ENCODE measurements around the gene PRLH.

PRLH gene

GRCh38 chr2:237590272-237591140, 24.1 kb downstream of the PRLH start, which contains the start of gene RAB17:
Gene RAB17, minus strand, starts transcription at chr2:237590734. Its CDS starts 4,580 bp downstream, at chr2:237586154.
- H3K79me2 ChIP-seq (ENCODE audit: low read length): no peaks in the 10 kb centered on the region
- H3K4me1 ChIP-seq (ENCODE audit: low read length): no peaks in the 10 kb centered on the region
- H3K27me3 ChIP-seq (ENCODE audit: low read depth, low read length): peaks cover 7% of the 10 kb centered on the region; the same call in 1 of the 2 replicates
- TF ChIP-seq CTCF (IDR thresholded peaks at IDR 0.05; ENCODE audit: low read depth, low read length) (no peak), EZH2phosphoT487 (IDR thresholded peaks at IDR 0.05; ENCODE audit: low read depth) (no peak)
- H2AFZ ChIP-seq (ENCODE audit: low read depth, low read length): no peak within 1 kb of the TSS
- H3K4me2 ChIP-seq (ENCODE audit: low read length): no peak within 1 kb of the TSS
- no peak within 1 kb of the TSS for H3K4me3 ChIP-seq (ENCODE audit: low read length)
- H4K20me1 ChIP-seq (ENCODE audit: insufficient read depth, low read length): no peaks in the 10 kb centered on the region
- H3K36me3 ChIP-seq (replicated peaks; ENCODE audit: low read depth, low read length): no peaks in the 10 kb centered on the region
- H3K9ac ChIP-seq (ENCODE audit: low read length): no peak within 1 kb of the TSS
- H3K27ac ChIP-seq (ENCODE audit: low read length): no peak within 1 kb of the TSS
- no peaks in the 10 kb centered on the region for H3K9me3 ChIP-seq (ENCODE audit: insufficient read depth, low read length)

- H3K4me3 ChIP-seq (ENCODE audit: low read length): no peak overlapping the region
- no peak for TF ChIP-seq EZH2phosphoT487 (IDR thresholded peaks at IDR 0.05; ENCODE audit: low read depth)
- TF ChIP-seq CTCF (IDR thresholded peaks at IDR 0.05; ENCODE audit: low read depth, low read length): no peak
- no peaks in the 10 kb centered on the region for H3K4me1 ChIP-seq (ENCODE audit: low read length)
Measured at GRCh38 chr2:237591141-237591881, 24.9 kb downstream of the PRLH start.

GRCh38 chr2:237592425-237592980, 26.1 kb downstream of the PRLH start:
- no peaks in the 10 kb centered on the region for H3K4me1 ChIP-seq (ENCODE audit: low read length)
- H3K4me2 ChIP-seq (ENCODE audit: low read length): no peak overlapping the region
- no peaks in the 10 kb centered on the region for H3K36me3 ChIP-seq (replicated peaks; ENCODE audit: low read depth, low read length)
- H3K27me3 ChIP-seq (ENCODE audit: low read depth, low read length): peaks cover 4% of the 10 kb centered on the region; the same call in 1 of the 2 replicates
- H4K20me1 ChIP-seq (ENCODE audit: insufficient read depth, low read length): no peaks in the 10 kb centered on the region
- H3K79me2 ChIP-seq (ENCODE audit: low read length): no peaks in the 10 kb centered on the region
- no peak overlapping the region for H3K27ac ChIP-seq (ENCODE audit: low read length)
- H3K9me3 ChIP-seq (ENCODE audit: insufficient read depth, low read length): no peaks in the 10 kb centered on the region
- H2AFZ ChIP-seq (ENCODE audit: low read depth, low read length): no peak overlapping the region
- no peak overlapping the region for H3K4me3 ChIP-seq (ENCODE audit: low read length)
- TF ChIP-seq EZH2phosphoT487 (IDR thresholded peaks at IDR 0.05; ENCODE audit: low read depth) (no peak), CTCF (IDR thresholded peaks at IDR 0.05; ENCODE audit: low read depth, low read length) (no peak)
- no peak overlapping the region for H3K9ac ChIP-seq (ENCODE audit: low read length)

More at GRCh38 chr2:237591141-237591881, 24.9 kb downstream of the PRLH start:
- no peaks in the 10 kb centered on the region for H3K36me3 ChIP-seq (replicated peaks; ENCODE audit: low read depth, low read length)
- H3K79me2 ChIP-seq (ENCODE audit: low read length): no peaks in the 10 kb centered on the region
- H2AFZ ChIP-seq (ENCODE audit: low read depth, low read length): no peak overlapping the region
- H3K4me2 ChIP-seq (ENCODE audit: low read length): no peak overlapping the region
- no peak overlapping the region for H3K27ac ChIP-seq (ENCODE audit: low read length)
- peaks cover 7% of the 10 kb centered on the region; the same call in 1 of the 2 replicates for H3K27me3 ChIP-seq (ENCODE audit: low read depth, low read length)
- no peaks in the 10 kb centered on the region for H3K9me3 ChIP-seq (ENCODE audit: insufficient read depth, low read length)
- H3K9ac ChIP-seq (ENCODE audit: low read length): no peak overlapping the region
- no peaks in the 10 kb centered on the region for H4K20me1 ChIP-seq (ENCODE audit: insufficient read depth, low read length)

- no peak overlapping the region for H2AFZ ChIP-seq (ENCODE audit: low read depth, low read length)
- no peaks in the 10 kb centered on the region for H4K20me1 ChIP-seq (ENCODE audit: insufficient read depth, low read length)
- H3K9ac ChIP-seq (ENCODE audit: low read length): no peak overlapping the region
- H3K4me3 ChIP-seq (ENCODE audit: low read length): no peak overlapping the region
- no peaks in the 10 kb centered on the region for H3K4me1 ChIP-seq (ENCODE audit: low read length)
- no peak overlapping the region for H3K27ac ChIP-seq (ENCODE audit: low read length)
- H3K79me2 ChIP-seq (ENCODE audit: low read length): no peaks in the 10 kb centered on the region
- peaks cover 4% of the 10 kb centered on the region; the same call in 1 of the 2 replicates for H3K27me3 ChIP-seq (ENCODE audit: low read depth, low read length)
- no peaks in the 10 kb centered on the region for H3K36me3 ChIP-seq (replicated peaks; ENCODE audit: low read depth, low read length)
- no peak overlapping the region for H3K4me2 ChIP-seq (ENCODE audit: low read length)
- no peaks in the 10 kb centered on the region for H3K9me3 ChIP-seq (ENCODE audit: insufficient read depth, low read length)
- TF ChIP-seq EZH2phosphoT487 (IDR thresholded peaks at IDR 0.05; ENCODE audit: low read depth) (no peak), CTCF (IDR thresholded peaks at IDR 0.05; ENCODE audit: low read depth, low read length) (no peak)
Measured at GRCh38 chr2:237593036-237593435, 26.7 kb downstream of the PRLH start.

All from OCI-LY3 (cell line).